Measurements from ENCODE around the gene GRIN3A. TPM values are rescaled to one million over a fixed set of nuclear protein-coding genes. Genes with fewer than 3 reads are reported as not detected.

Gene GRIN3A
- polyA plus RNA-seq, 1 of the 3 experiments (the other 2 are of a cell fraction), result not detected

DNA sequence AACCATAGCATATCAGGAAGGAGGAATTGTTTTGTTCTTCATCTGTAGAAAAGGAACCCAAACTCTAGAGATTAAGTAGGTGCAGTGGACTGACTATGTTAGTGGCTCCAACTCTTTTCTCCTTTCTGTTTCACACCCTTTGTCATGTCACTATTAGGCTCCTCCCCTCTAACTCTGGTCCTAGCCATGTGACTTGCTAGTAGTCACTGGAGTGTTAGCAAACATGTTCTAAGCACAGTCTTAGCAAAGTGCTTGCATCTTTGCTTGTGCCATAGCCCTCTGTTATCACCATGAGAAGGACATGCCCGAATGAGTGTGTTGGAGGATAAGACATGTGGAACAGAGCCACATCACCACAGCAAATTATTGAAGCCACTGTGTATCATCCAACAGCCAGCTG lies 88.3 kb downstream of the GRIN3A start:
- Histone ChIP-seq H4K20me1 (ENCODE audit: insufficient read depth) (no peaks in the 10 kb centered on the region), H3F3A (replicated peaks; ENCODE audit: insufficient read depth) (no peaks in the 10 kb centered on the region), H3K9ac (no peak overlapping the region), H3K9me2 (no peaks in the 10 kb centered on the region), H3K4me1 (ENCODE audit: control insufficient read depth in 1 of 2, insufficient read depth in 2 of 2, low read depth in 1 of 2, low read length in 1 of 2) (no peaks in the 10 kb centered on the region), H3K36me3 (replicated peaks in 1 of 2; ENCODE audit: control insufficient read depth in 1 of 2, insufficient read depth in 2 of 2, low read length in 1 of 2) (no peaks in the 10 kb centered on the region), H3K4me3 (ENCODE audit: low read depth in 2 of 2, low read length in 1 of 2) (no peak overlapping the region), H3K9me3 (no peaks in the 10 kb centered on the region), H3K4me2 (no peak overlapping the region), H3K79me2 (ENCODE audit: insufficient read depth) (no peaks in the 10 kb centered on the region), H2AFZ (ENCODE audit: low read depth) (no peak overlapping the region), H3K27ac (ENCODE audit: low read depth in 2 of 2, low read length in 1 of 2) (no peak overlapping the region), H3K27me3 (ENCODE audit: insufficient read depth) (no peaks in the 10 kb centered on the region)
- ChIA-PET POLR2A (no interaction called here), CTCF (no interaction called here)
- DNase-seq, result no peak
- 4% methylated on average over 1 of the region's 1 CpG for WGBS (ENCODE audit: low lambda C conversion rate)
- TF ChIP-seq TEAD4 (IDR thresholded peaks at IDR 0.05; ENCODE audit: borderline replicate concordance, insufficient read depth) (no peak), FOXM1 (IDR thresholded peaks at IDR 0.05; ENCODE audit: low read depth) (no peak), NRF1 (IDR thresholded peaks at IDR 0.05; ENCODE audit: low read depth, low read length) (no peak), MXI1 (IDR thresholded peaks at IDR 0.05; ENCODE audit: low read depth, low read length) (no peak), GABPA (IDR thresholded peaks at IDR 0.05; ENCODE audit: low read depth) (no peak), MAX (IDR thresholded peaks at IDR 0.05; ENCODE audit: low read depth) (no peak), EP300 (IDR thresholded peaks at IDR 0.05; ENCODE audit: borderline replicate concordance in 1 of 2, low read depth in 1 of 2, low read length in 1 of 2) (no peak)

DNA sequence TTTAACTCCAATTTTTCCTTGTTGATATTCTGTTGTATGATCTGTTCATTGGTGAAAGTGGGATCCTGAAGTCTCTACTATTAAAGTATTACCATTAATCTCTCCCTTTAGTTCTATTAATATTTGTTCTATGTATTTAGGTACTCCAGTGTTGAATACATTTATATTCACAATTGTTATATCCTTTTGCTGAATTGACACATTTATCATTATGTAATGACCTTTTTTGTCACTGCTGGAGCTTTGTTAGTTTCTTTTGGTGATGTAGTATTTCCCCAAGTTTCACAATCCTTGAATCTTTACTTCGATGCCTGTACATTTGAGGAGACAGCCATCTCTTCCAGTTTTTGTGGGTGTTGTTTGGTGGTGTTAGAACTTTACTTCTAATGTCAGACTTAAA lies 90.0 kb downstream of the GRIN3A start:
- no peaks in the 10 kb centered on the region for H3K9me2 ChIP-seq
- H3K79me2 ChIP-seq (ENCODE audit: insufficient read depth), result no peaks in the 10 kb centered on the region
- H4K20me1 ChIP-seq (ENCODE audit: insufficient read depth), result no peaks in the 10 kb centered on the region
- H3K9me3 ChIP-seq, result no peaks in the 10 kb centered on the region
- no peaks in the 10 kb centered on the region for H3F3A ChIP-seq (replicated peaks; ENCODE audit: insufficient read depth)
- H3K4me2 ChIP-seq, result no peak overlapping the region
- no peaks in the 10 kb centered on the region for H3K27me3 ChIP-seq (ENCODE audit: insufficient read depth)
- TF ChIP-seq EP300 (IDR thresholded peaks at IDR 0.05; ENCODE audit: borderline replicate concordance in 1 of 2, low read depth in 1 of 2, low read length in 1 of 2) (no peak), TCF12 (IDR thresholded peaks at IDR 0.05) (no peak), ZBTB33 (IDR thresholded peaks at IDR 0.05; ENCODE audit: borderline replicate concordance, low read depth) (no peak), USF1 (IDR thresholded peaks at IDR 0.05; ENCODE audit: borderline replicate concordance, low read depth) (no peak), TEAD4 (IDR thresholded peaks at IDR 0.05; ENCODE audit: borderline replicate concordance, insufficient read depth) (no peak), USF2 (IDR thresholded peaks at IDR 0.05; ENCODE audit: borderline replicate concordance, low read depth, low read length) (no peak), GABPA (IDR thresholded peaks at IDR 0.05; ENCODE audit: low read depth) (no peak), ELF1 (IDR thresholded peaks at IDR 0.05) (no peak), MAX (IDR thresholded peaks at IDR 0.05; ENCODE audit: low read depth) (no peak), SIN3A (IDR thresholded peaks at IDR 0.05; ENCODE audit: borderline replicate concordance, low read depth, low read length) (no peak), MEF2A (IDR thresholded peaks at IDR 0.05; ENCODE audit: borderline replicate concordance, low read depth) (no peak), RAD21 (IDR thresholded peaks at IDR 0.05; ENCODE audit: low read length) (no peak)
- TF ChIP-seq, protein P1, sequence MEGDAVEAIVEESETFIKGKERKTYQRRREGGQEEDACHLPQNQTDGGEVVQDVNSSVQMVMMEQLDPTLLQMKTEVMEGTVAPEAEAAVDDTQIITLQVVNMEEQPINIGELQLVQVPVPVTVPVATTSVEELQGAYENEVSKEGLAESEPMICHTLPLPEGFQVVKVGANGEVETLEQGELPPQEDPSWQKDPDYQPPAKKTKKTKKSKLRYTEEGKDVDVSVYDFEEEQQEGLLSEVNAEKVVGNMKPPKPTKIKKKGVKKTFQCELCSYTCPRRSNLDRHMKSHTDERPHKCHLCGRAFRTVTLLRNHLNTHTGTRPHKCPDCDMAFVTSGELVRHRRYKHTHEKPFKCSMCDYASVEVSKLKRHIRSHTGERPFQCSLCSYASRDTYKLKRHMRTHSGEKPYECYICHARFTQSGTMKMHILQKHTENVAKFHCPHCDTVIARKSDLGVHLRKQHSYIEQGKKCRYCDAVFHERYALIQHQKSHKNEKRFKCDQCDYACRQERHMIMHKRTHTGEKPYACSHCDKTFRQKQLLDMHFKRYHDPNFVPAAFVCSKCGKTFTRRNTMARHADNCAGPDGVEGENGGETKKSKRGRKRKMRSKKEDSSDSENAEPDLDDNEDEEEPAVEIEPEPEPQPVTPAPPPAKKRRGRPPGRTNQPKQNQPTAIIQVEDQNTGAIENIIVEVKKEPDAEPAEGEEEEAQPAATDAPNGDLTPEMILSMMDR (IDR thresholded peaks at IDR 0.05), result no peak
- H3K9ac ChIP-seq, result no peak overlapping the region
- POLR2A ChIA-PET, result no interaction called here
- no peak overlapping the region for H2AFZ ChIP-seq (ENCODE audit: low read depth)
- no peak overlapping the region for H3K4me3 ChIP-seq (ENCODE audit: low read depth in 2 of 2, low read length in 1 of 2)
- 5% methylated on average over 1 of the region's 1 CpG for WGBS (ENCODE audit: low lambda C conversion rate)
- no peaks in the 10 kb centered on the region for H3K36me3 ChIP-seq (replicated peaks in 1 of 2; ENCODE audit: control insufficient read depth in 1 of 2, insufficient read depth in 2 of 2, low read length in 1 of 2)
- no peaks in the 10 kb centered on the region for H3K4me1 ChIP-seq (ENCODE audit: control insufficient read depth in 1 of 2, insufficient read depth in 2 of 2, low read depth in 1 of 2, low read length in 1 of 2)
- CTCF ChIA-PET, result no interaction called here
- no peak overlapping the region for H3K27ac ChIP-seq (ENCODE audit: low read depth in 2 of 2, low read length in 1 of 2)
- no peak for DNase-seq
